GM12878 (cell line): ENCODE data around the gene TOMT. TPM values are rescaled to one million over a fixed set of nuclear protein-coding genes. Genes with fewer than 3 reads are reported as not detected.

ENCODE experiments used
- ATAC-seq: fragments of 200-7000 bp; cut with Tn5 transposase; 3 replicates; pipeline ENCODE4 v1.9.1; 2020; ENCODE audit warnings: mild to moderate bottlenecking, moderate library complexity
- BruUV-seq: library from RNA; stranded (reverse); fragments of 400-500 nt; replicated peaks from 2 replicates; lab custom pipeline; 2021; lab: Mats Ljungman, UMichigan
- CTCF ChIA-PET: fragments of 300-600 bp; sonication (Branson Sonifier 250); formaldehyde crosslinking; extraction: SDS; loops from one replicate; lab custom pipeline; 2021; ENCODE audit warnings: inconsistent platforms; lab: Yijun Ruan, JAX
- POLR2A ChIA-PET: fragments of 350-600 bp; formaldehyde crosslinking; extraction: SDS; loops from one replicate; lab custom pipeline; 2021; ENCODE audit warnings: inconsistent platforms; lab: Charles Lee
- RAD21 ChIA-PET: fragments of 300-600 bp; sonication (Branson Sonifier 250); formaldehyde crosslinking; loops from one replicate; lab custom pipeline; 2023; ENCODE audit warnings: antibody characterized with exemption; ENCODE audit not compliant: unreplicated experiment; lab: Charles Lee
- SMC1A ChIA-PET: fragments of 300-600 bp; sonication (Branson Sonifier 250); formaldehyde crosslinking; loops from one replicate; lab custom pipeline; 2023; ENCODE audit not compliant: unreplicated experiment, uncharacterized antibody; lab: Charles Lee
- DNase-seq: peaks from one replicate; pipeline ENCODE4 v3.0.0-alpha.2; 2011; ENCODE audit warnings: low read depth, low spot score
- FAIRE-seq: peaks from 3 replicates; lab custom pipeline; 2011; peaks lifted over from hg19 to GRCh38; lab: Jason Lieb, UNC
- H2AFZ ChIP-seq: 2 replicates; pipeline ENCODE4 v1.6.0; 2011; ENCODE audit warnings: low read depth, low read length, control low read depth; ENCODE audit not compliant: control insufficient read depth
- H3K27ac ChIP-seq: 2 replicates; pipeline ENCODE4 v1.5.1; 2011; ENCODE audit warnings: control low read depth; ENCODE audit not compliant: control insufficient read depth, insufficient read depth
- H3K27me3 ChIP-seq, 2 experiments: replicated peaks in 1 of 2; 2 replicates each; pipeline versions ENCODE4 v1.6.0 to v1.6.1; 2011; ENCODE audit warnings: low read length in 1 of 2; ENCODE audit not compliant: control insufficient read depth in 2 of 2, insufficient read depth in 2 of 2
- H3K36me3 ChIP-seq, 2 experiments: 2 replicates each; pipeline ENCODE4 v1.5.1; 2011; ENCODE audit warnings: low read length in 1 of 2; ENCODE audit not compliant: control insufficient read depth in 2 of 2, insufficient read depth in 2 of 2
- H3K4me1 ChIP-seq: 2 replicates; pipeline ENCODE4 v1.6.1; 2011; ENCODE audit warnings: mild to moderate bottlenecking, low read length, moderate library complexity, mixed read lengths; ENCODE audit not compliant: control insufficient read depth, insufficient read depth
- H3K4me2 ChIP-seq: 2 replicates; pipeline ENCODE4 v1.6.0; 2011; ENCODE audit warnings: control low read depth; ENCODE audit not compliant: control insufficient read depth, insufficient read depth
- H3K4me3 ChIP-seq: fragments of 200-600 bp; sonication (generic); 2 replicates; pipeline ENCODE4 v1.5.1; 2016
- H3K79me2 ChIP-seq: 2 replicates; pipeline ENCODE4 v1.6.0; 2011; ENCODE audit warnings: low read length; ENCODE audit not compliant: control insufficient read depth, insufficient read depth
- H3K9ac ChIP-seq: 2 replicates; pipeline ENCODE4 v1.8.0; 2011; ENCODE audit warnings: low read length, control low read depth, mixed read lengths; ENCODE audit not compliant: control insufficient read depth, insufficient read depth
- H3K9me3 ChIP-seq: replicated peaks from 3 replicates; pipeline ENCODE4 v1.5.1; 2011; ENCODE audit warnings: mild to moderate bottlenecking, low read length; ENCODE audit not compliant: control insufficient read depth, insufficient read depth
- H4K20me1 ChIP-seq: 2 replicates; pipeline ENCODE4 v1.6.0; 2011; ENCODE audit not compliant: control insufficient read depth, insufficient read depth
- IKZF2 ChIP-seq, 2 experiments: fragments of 450-650 bp; IDR thresholded peaks; 2 replicates each; pipeline ENCODE4 v1.6.1; 2017; ENCODE audit warnings: mild to moderate bottlenecking in 2 of 2, moderate library complexity in 2 of 2
- JUNB ChIP-seq: IDR thresholded peaks from 2 replicates; pipeline ENCODE4 v1.6.1; 2016; ENCODE audit warnings: antibody characterized with exemption, mild to moderate bottlenecking
- KAT2A ChIP-seq: conservative IDR thresholded peaks from 2 replicates; pipeline ENCODE4 v1.6.1; 2011; ENCODE audit warnings: low read depth, low read length; ENCODE audit not compliant: control insufficient read depth
- MLLT1 ChIP-seq: fragments of 450-650 bp; IDR thresholded peaks from 2 replicates; pipeline ENCODE4 v1.6.1; 2016; ENCODE audit warnings: mild to moderate bottlenecking
- SIN3A ChIP-seq: IDR thresholded peaks from 2 replicates; pipeline ENCODE4 v1.6.1; 2012; ENCODE audit warnings: low read depth, low read length, improper control_type of control experiment
- SIX5 ChIP-seq: IDR thresholded peaks from 2 replicates; pipeline ENCODE4 v1.6.1; 2011; ENCODE audit warnings: mild to moderate bottlenecking, low read depth, low read length, moderate library complexity; ENCODE audit not compliant: severe bottlenecking
- TCF7 ChIP-seq: IDR thresholded peaks from 2 replicates; pipeline ENCODE4 v1.6.1; 2014; ENCODE audit warnings: antibody characterized with exemption, borderline replicate concordance
- WRNIP1 ChIP-seq: IDR thresholded peaks from 2 replicates; pipeline ENCODE4 v1.6.1; 2011; ENCODE audit warnings: low read depth, low read length, improper control_type of control experiment, borderline replicate concordance
- WGBS: methylation state at CpG from one replicate; pipeline ENCODE4 v1.1.6; 2016; ENCODE audit warnings: low lambda C conversion rate; ENCODE audit not compliant: insufficient replicate concordance, insufficient coverage; ENCODE audit errors: missing lambda C conversion rate; 5-methylcytosine and 5-hydroxymethylcytosine counted together
- in situ Hi-C: fragments of 300-500 bp; cut with MboI; formaldehyde crosslinking; loops from 9 replicates; pipeline ENCODE4 v1.14.3; 2018; ENCODE audit warnings: mixed read lengths
- intact Hi-C: fragments of 100-400 bp; cut with micrococcal nuclease; formaldehyde crosslinking; loops from one replicate; pipeline ENCODE4 v1.14.2; 2022; ENCODE audit not compliant: unreplicated experiment
- polyA plus RNA-seq, 11 experiments: library from polyadenylated mRNA; depleted of rRNA in 4 of 11; unstranded in 6 of 11; stranded (reverse) in 5 of 11; fragments of >200 nt; fragmentation: Nextera tagmentation in 4 of 11; fragmentation: Illumina TruSeq in 1 of 11; extraction: Ambion mirVana in 4 of 11; extraction: Trizol in 1 of 11; gene quantifications; 1 replicate in 1 of 11; 2 replicates in 10 of 11; pipeline versions ENCODE4 v1.2.1 to v1.2.3, GENCODE V29; 2011 to 2016; ENCODE audit warnings: inconsistent platforms in 2 of 11, missing spikeins in 2 of 11, low read depth in 1 of 11
- total RNA-seq, 4 experiments: library from RNA; depleted of rRNA in 3 of 4; stranded (reverse); fragments of >200 nt in 3 of 4; fragmentation: Illumina TruSeq in 1 of 4; extraction: Trizol in 1 of 4; gene quantifications; 2 replicates each; pipeline versions ENCODE4 v1.2.1 to v1.2.3, GENCODE V29; 2013 to 2021

The TOMT gene
- total and polyA plus RNA-seq, 10 of the 15 experiments (the other 5 are each of a cell fraction or from before 2014, with no cell fraction given) = not detected

- ATAC-seq = no peak
- POLR2A ChIA-PET = no interaction called here
Measured at GRCh38 chr11:72122607-72123006, 16.9 kb downstream of the TOMT start.

More at GRCh38 chr11:72122607-72123006, 16.9 kb downstream of the TOMT start:
- no peaks in the 10 kb centered on the region for H3K27me3 ChIP-seq
- 50% methylated on average over 1 of the region's 1 CpG for WGBS
- BruUV-seq = no TSS peak
- no peaks in the 10 kb centered on the region; the same call in 1 of the 3 replicates for H3K9me3 ChIP-seq
- no peaks in the 10 kb centered on the region for H3K4me1 ChIP-seq
- H3K36me3 ChIP-seq = no peaks in the 10 kb centered on the region
- TF ChIP-seq IKZF2 (IDR thresholded peaks at IDR 0.05) (no peak), JUNB (no peak), TCF7 (no peak), WRNIP1 (no peak), KAT2A (no peak), SIX5 (no peak), SIN3A (no peak), MLLT1 (no peak)
- CTCF ChIA-PET = interaction anchor here (1.2 kb wide), 1 partner anchor 24 kb away, joined by 3 read pairs; no protein-coding TSS in a partner anchor
- no peaks in the 10 kb centered on the region for H3K79me2 ChIP-seq
- SMC1A ChIA-PET = no interaction called here
- no peak for DNase-seq
- no peak overlapping the region for H3K4me2 ChIP-seq
- FAIRE-seq = no peak
- RAD21 ChIA-PET = no interaction called here
- in situ Hi-C loops = no loop called here
- no peak overlapping the region for H2AFZ ChIP-seq
- H3K4me3 ChIP-seq = no peak overlapping the region
- intact Hi-C loops = no loop called here
- H4K20me1 ChIP-seq = no peaks in the 10 kb centered on the region
- no peak overlapping the region for H3K9ac ChIP-seq
- H3K27ac ChIP-seq = no peak overlapping the region
